Loucy (cell line): ENCODE measurements around the gene VWA1.

Source experiments
- H2AFZ ChIP-seq: fragments of 200-600 bp; sonication (generic); 2 replicates; pipeline ENCODE4 v1.6.0; 2016; ENCODE audit warnings: antibody characterized with exemption, mild to moderate bottlenecking, low read length, moderate library complexity
- H3F3A ChIP-seq: fragments of 200-600 bp; 2 replicates; pipeline ENCODE4 v1.6.0; 2016; ENCODE audit warnings: antibody characterized with exemption, low read depth, mild to moderate bottlenecking
- H3K27me3 ChIP-seq: fragments of 200-600 bp; sonication (generic); 2 replicates; pipeline ENCODE4 v1.6.1; 2014; ENCODE audit warnings: low read length, mild to moderate bottlenecking; ENCODE audit not compliant: insufficient read depth, poor library complexity, severe bottlenecking
- H3K36me3 ChIP-seq: fragments of 200-600 bp; sonication (generic); 2 replicates; pipeline ENCODE4 v1.6.1; 2016; ENCODE audit warnings: low read length; ENCODE audit not compliant: insufficient read depth
- H3K4me1 ChIP-seq: fragments of 200-600 bp; sonication (generic); 2 replicates; pipeline ENCODE4 v1.5.1; 2014; ENCODE audit warnings: low read length, mild to moderate bottlenecking; ENCODE audit not compliant: insufficient read depth, poor library complexity, severe bottlenecking
- H3K4me2 ChIP-seq: fragments of 200-600 bp; sonication (generic); 2 replicates; pipeline ENCODE4 v1.6.0; 2014; ENCODE audit warnings: antibody characterized with exemption, low read length, low read depth, mild to moderate bottlenecking; ENCODE audit not compliant: poor library complexity, severe bottlenecking
- H3K4me3 ChIP-seq: fragments of 200-600 bp; sonication (generic); 2 replicates; pipeline ENCODE4 v1.5.1; 2014; ENCODE audit warnings: low read length, mild to moderate bottlenecking, mixed read lengths; ENCODE audit not compliant: poor library complexity, severe bottlenecking
- H3K79me2 ChIP-seq: fragments of 200-600 bp; sonication (generic); 2 replicates; pipeline ENCODE4 v1.6.1; 2014; ENCODE audit warnings: low read length; ENCODE audit not compliant: insufficient read depth
- H3K9ac ChIP-seq: fragments of 200-600 bp; sonication (generic); 2 replicates; pipeline ENCODE4 v1.6.0; 2014; ENCODE audit warnings: mild to moderate bottlenecking, low read depth, low read length, moderate library complexity; ENCODE audit not compliant: poor library complexity, severe bottlenecking
- H3K9me2 ChIP-seq: fragments of 200-600 bp; sonication (generic); replicated peaks from 2 replicates; pipeline ENCODE4 v1.6.1; 2016; ENCODE audit warnings: low read depth, low read length, mixed read lengths
- H3K9me3 ChIP-seq: fragments of 200-600 bp; sonication (generic); 2 replicates; pipeline ENCODE4 v1.6.1; 2014; ENCODE audit warnings: mild to moderate bottlenecking, antibody characterized with exemption, low read length, low read depth; ENCODE audit not compliant: insufficient read depth
- H4K20me1 ChIP-seq: fragments of 200-600 bp; sonication (generic); 2 replicates; pipeline ENCODE4 v1.6.0; 2014; ENCODE audit warnings: antibody characterized with exemption, low read length, mild to moderate bottlenecking; ENCODE audit not compliant: insufficient read depth, poor library complexity, severe bottlenecking
- CTCF ChIP-seq: fragments of 200-600 bp; sonication (generic); conservative IDR thresholded peaks from 2 replicates; pipeline ENCODE4 v1.5.1; 2014; ENCODE audit warnings: mild to moderate bottlenecking, antibody characterized with exemption, low read length
- EZH2phosphoT487 ChIP-seq: fragments of 200-600 bp; IDR thresholded peaks from 2 replicates; pipeline ENCODE4 v1.6.1; 2018; ENCODE audit warnings: antibody characterized with exemption, mild to moderate bottlenecking, moderate library complexity, borderline replicate concordance

The VWA1 gene

GRCh38 chr1:1435106-1435903, at the start of gene VWA1:
Gene VWA1 (plus strand): TSS chr1:1435690. CDS start chr1:1435749, 59 bp downstream.
- H3K9me2 ChIP-seq, result no peaks in the 10 kb centered on the region
- H3K4me2 ChIP-seq, result no peak within 1 kb of the TSS
- no peaks in the 10 kb centered on the region for H3K36me3 ChIP-seq
- TF ChIP-seq EZH2phosphoT487 (no peak), CTCF (no peak)
- H2AFZ ChIP-seq, result no peak within 1 kb of the TSS
- no peak within 1 kb of the TSS for H3K9ac ChIP-seq
- H3K27me3 ChIP-seq, result no peaks in the 10 kb centered on the region
- no peaks in the 10 kb centered on the region for H3K9me3 ChIP-seq
- H3K4me3 ChIP-seq, result no peak within 1 kb of the TSS
- no peaks in the 10 kb centered on the region for H4K20me1 ChIP-seq
- H3K79me2 ChIP-seq, result no peaks in the 10 kb centered on the region
- peaks cover 21% of the 10 kb centered on the region for H3K4me1 ChIP-seq
- no peaks in the 10 kb centered on the region for H3F3A ChIP-seq

GRCh38 chr1:1385931-1386330, 49.6 kb upstream of the VWA1 start:
- no peak overlapping the region for H3K4me2 ChIP-seq
- no peaks in the 10 kb centered on the region for H3K27me3 ChIP-seq
- no peak overlapping the region for H3K9ac ChIP-seq
- no peak for TF ChIP-seq EZH2phosphoT487
- no peak for TF ChIP-seq CTCF
- H3K9me2 ChIP-seq, result no peaks in the 10 kb centered on the region
- no peaks in the 10 kb centered on the region for H3F3A ChIP-seq
- no peaks in the 10 kb centered on the region for H3K4me1 ChIP-seq
- no peaks in the 10 kb centered on the region for H3K79me2 ChIP-seq
- peaks cover 2% of the 10 kb centered on the region for H4K20me1 ChIP-seq
- no peak overlapping the region for H3K4me3 ChIP-seq
- no peaks in the 10 kb centered on the region for H3K9me3 ChIP-seq
- H2AFZ ChIP-seq, result no peak overlapping the region
- peaks cover 53% of the 10 kb centered on the region for H3K36me3 ChIP-seq

GRCh38 chr1:1387098-1388077, 48.1 kb upstream of the VWA1 start:
- peaks cover 6% of the 10 kb centered on the region; the same call in 1 of the 2 replicates for H3K79me2 ChIP-seq
- no peak overlapping the region for H2AFZ ChIP-seq
- H3K4me3 ChIP-seq, result no peak overlapping the region
- H3K9me2 ChIP-seq, result no peaks in the 10 kb centered on the region
- no peaks in the 10 kb centered on the region for H3K4me1 ChIP-seq
- peaks cover 4% of the 10 kb centered on the region; the same call in 1 of the 2 replicates for H3F3A ChIP-seq
- no peak overlapping the region for H3K9ac ChIP-seq
- TF ChIP-seq CTCF, result no peak
- TF ChIP-seq EZH2phosphoT487, result no peak
- H3K4me2 ChIP-seq, result no peak overlapping the region
- H3K27me3 ChIP-seq, result no peaks in the 10 kb centered on the region
- peaks cover 68% of the 10 kb centered on the region for H3K36me3 ChIP-seq
- H4K20me1 ChIP-seq, result peaks cover 2% of the 10 kb centered on the region
- H3K9me3 ChIP-seq, result no peaks in the 10 kb centered on the region
